Mononuclear cell (primary cell): ENCODE results near the gene IL1RAPL2. TPM values are rescaled to one million over a fixed set of nuclear protein-coding genes. Genes with fewer than 3 reads are reported as not detected.
"Not testable (repeated sequence)": the region's sequence is repeated elsewhere in the genome, so short reads cannot be mapped to it uniquely, and the experiment has no call there.

Experiments
- H3K27me3 ChIP-seq: 2 replicates; pipeline ENCODE4 v1.6.0; 2011; ENCODE audit warnings: low read length, control low read depth; ENCODE audit not compliant: insufficient read depth
- H3K4me1 ChIP-seq: 2 replicates; pipeline ENCODE4 v1.5.1; 2011; ENCODE audit warnings: mild to moderate bottlenecking, low read length, control low read depth; ENCODE audit not compliant: insufficient read depth
- H3K4me3 ChIP-seq: 2 replicates; pipeline ENCODE4 v1.5.1; 2011; ENCODE audit warnings: mild to moderate bottlenecking, low read length, moderate library complexity
- H3K9me3 ChIP-seq: 2 replicates; pipeline ENCODE4 v1.5.1; 2011; ENCODE audit warnings: low read depth, mild to moderate bottlenecking, control low read depth, low read length
- total RNA-seq: library from RNA; depleted of rRNA; stranded (reverse); fragments of >200 nt; gene quantifications from one replicate; pipeline ENCODE4 v1.2.3, GENCODE V29; 2012

Gene IL1RAPL2
- total RNA-seq, 1 donor: not detected

DNA sequence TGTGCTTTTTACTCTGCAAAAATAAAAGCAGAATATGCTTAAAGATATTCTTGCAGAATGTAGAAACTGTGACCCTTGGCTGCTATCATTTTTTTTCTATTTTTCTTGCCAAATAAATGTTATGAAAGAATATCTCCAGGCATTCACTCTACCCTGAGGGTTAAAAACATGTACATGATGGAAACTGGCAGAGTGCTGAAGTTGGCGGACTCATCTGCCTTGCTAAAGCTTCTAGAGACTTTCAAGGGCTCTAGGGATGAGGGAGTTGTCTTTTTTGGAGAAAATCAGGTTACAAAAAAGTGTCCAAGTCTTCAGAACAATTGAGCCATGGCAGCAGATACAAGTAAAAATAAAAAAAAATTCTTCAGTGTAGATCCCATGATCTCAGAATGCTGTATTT is 1215.8 kb downstream of the IL1RAPL2 start:
- Histone ChIP-seq H3K4me3 (no peak overlapping the region), H3K27me3 (no peaks in the 10 kb centered on the region), H3K9me3 (no peaks in the 10 kb centered on the region)

DNA sequence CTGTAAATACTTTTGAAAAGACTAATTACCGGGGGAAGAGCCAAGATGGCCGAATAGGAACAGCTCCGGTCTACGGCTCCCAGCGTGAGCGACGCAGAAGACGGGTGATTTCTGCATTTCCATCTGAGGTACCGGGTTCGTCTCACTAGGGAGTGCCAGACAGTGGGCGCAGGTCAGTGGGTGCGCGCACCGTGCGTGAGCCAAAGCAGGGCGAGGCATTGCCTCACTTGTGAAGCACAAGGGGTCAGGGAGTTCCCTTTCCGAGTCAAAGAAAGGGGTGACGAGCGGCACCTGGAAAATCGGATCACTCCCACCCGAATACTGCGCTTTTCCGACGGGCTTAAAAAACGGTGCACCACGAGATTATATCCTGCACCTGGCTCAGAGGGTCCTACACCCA is 1230.9 kb downstream of the IL1RAPL2 start:
- not testable (repeated sequence) for H3K4me1 ChIP-seq, H3K9me3 ChIP-seq, H3K4me3 ChIP-seq, H3K27me3 ChIP-seq

More for the DNA sequence above, 1215.8 kb downstream of the IL1RAPL2 start:
- H3K4me1 ChIP-seq: no peaks in the 10 kb centered on the region

DNA sequence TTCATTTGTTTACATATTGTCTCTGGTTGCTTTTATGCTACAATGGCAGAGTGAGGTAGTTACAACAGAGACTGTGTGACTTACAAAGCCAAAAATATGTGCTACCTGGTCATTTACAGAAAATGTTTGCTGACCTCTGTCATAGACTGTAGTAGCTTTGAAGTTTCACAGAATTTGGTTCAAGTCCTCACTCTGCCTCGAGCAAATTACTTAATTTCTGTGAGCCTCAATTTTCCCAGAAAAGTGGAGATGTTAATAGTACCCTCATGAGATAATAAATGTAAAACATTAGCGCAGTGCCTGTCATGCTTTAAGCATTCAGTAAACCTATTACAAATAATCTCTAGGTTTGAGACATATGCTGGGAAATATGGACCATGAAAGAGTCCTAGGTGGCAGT is 1237.9 kb downstream of the IL1RAPL2 start:
- Histone ChIP-seq H3K27me3 (no peaks in the 10 kb centered on the region), H3K9me3 (no peaks in the 10 kb centered on the region), H3K4me1 (no peaks in the 10 kb centered on the region), H3K4me3 (no peak overlapping the region)

DNA sequence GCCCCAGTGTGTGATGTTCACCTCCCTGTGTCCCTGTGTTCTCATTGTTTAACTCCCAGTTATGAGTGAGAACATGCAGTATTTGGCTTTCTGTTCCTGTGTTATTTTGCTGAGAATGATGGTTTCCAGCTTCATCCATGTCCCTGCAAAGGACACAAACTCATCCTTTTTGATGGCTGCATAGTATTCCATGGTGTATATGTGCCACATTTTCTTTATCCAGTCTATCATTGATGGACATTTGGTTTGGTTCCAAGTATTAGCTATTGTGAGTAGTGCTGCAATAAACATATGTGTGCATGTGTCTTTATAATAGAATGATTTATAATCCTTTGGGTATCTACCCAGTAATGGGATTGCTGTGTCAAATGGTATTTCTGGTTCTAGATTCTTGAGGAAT is 1239.7 kb downstream of the IL1RAPL2 start:
- not testable (repeated sequence) for H3K9me3 ChIP-seq, H3K4me3 ChIP-seq, H3K27me3 ChIP-seq, H3K4me1 ChIP-seq

DNA sequence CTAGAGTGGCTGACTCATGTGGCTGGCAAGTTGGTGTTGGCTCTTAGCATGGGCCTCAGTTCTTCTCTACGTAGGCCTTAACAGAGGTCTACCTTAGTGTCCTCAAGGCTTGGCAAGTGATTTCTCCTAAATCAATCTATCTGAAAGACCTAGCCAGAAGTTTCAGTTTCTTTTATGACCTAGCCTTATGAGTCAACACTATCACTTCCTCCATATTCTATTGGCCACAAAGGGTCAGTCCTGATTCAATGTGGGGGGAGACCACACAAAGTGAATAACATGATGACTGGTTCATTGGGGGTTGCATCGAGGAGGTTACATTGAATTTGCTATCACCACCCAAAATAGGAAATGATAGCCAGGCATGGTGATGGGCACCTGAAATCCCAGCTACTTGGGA is 1250.5 kb downstream of the IL1RAPL2 start:
- H3K27me3 ChIP-seq: peaks cover 4% of the 10 kb centered on the region
- no peaks in the 10 kb centered on the region for H3K4me1 ChIP-seq
- no peaks in the 10 kb centered on the region for H3K9me3 ChIP-seq
- H3K4me3 ChIP-seq: no peak overlapping the region
